GM19438 (cell line): ENCODE results near the gene TP53RK.

ENCODE experiments used
- ATAC-seq: cut with Tn5 transposase; IDR thresholded peaks from one replicate; pipeline ENCODE4 v1.9.1; 2021; ENCODE audit warnings: low read depth; ENCODE audit not compliant: unreplicated experiment

Gene TP53RK

DNA sequence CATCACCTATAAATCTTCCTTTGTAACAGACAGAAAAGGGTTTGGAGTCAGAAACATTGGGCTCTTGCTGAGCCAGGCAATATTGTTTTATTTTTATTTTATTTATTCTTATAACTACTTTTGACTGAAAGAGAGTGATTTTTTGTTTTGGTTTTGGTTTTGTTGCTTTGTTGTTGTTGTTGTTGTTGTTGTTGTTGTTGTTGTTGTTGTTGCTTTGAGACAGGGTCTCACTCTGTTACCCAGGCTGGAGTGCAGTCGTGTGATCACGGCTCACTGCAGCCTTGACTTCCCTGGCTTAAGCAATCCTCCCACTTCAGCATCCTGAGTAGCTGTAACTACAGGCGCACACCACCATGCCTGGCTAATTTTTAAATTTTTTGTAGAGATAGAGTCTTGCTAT is 22.9 kb downstream of the TP53RK start:
- no peak for ATAC-seq

DNA sequence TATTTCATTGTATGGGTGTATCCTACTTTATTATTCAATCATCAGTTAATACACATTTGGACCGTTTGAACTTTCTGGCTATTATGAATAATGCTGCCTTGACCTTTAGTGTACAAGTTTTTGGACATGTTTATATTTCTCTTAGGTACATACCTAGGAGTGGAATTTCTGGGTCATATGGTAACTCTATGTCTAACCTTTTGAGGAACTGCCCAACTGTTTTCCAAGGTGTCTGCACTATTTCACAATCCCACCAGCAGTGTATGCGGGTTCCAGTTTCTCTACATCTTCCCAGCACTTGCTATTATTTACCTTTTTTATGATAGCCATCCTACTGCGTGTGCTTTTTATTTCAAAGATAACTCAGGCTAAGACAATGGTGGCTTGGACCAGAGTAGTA is 23.6 kb downstream of the TP53RK start:
- ATAC-seq: no peak

DNA sequence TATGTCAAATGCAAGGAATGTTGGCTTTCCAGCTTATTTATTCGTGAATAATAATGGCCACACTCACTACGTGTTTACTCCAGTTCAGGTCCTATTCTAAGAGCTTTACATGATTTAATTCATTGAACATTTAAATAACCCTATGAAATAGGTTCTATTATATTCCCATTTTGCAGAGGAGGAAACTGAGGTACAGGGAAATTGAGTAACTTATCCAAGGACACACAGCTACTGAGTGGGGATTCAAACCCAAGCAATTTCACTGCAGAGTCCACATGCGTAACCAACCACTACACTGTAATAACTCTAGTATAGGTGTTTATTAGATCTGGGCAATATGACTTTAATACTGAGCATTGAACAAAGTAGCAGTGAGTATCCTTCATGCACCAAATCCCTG is 25.7 kb downstream of the TP53RK start:
- no peak for ATAC-seq

DNA sequence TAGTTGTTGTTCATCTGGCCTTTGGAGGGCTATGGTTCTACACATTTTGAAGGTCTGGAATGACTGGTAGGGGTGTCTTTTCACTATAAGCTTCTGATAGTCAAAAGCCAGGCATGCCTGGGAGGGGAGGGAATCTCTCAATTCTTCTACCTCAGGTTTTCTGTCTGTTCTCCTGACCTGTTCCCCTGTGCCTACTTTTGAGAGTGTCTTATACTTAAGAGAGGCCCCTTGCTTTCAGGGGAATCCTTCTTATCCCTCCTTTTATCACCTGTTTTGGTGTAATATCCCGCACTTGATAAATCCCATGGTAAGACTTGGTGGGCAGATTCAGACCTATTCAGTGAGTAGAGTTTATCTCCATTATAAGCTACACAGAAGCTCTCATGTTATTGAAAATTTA is 27.6 kb downstream of the TP53RK start:
- ATAC-seq: no peak

DNA sequence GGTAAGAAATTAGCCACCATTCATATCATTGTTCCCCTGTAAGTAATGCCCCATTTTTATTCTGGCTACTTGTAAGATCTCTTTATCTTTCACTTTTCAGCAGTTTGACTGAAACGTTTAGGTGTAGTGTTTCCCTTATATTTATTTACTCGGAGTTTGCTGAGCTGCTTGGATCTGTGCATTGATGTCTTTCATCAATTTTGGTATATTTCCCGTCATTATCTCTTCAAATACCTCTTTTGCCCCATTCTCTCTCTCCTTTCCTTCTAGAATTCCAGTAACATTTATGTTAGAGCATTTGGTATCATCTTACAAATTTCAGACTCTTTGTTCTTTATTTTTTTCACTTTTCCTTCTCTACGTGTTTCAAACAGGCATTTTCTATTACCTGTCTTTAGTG is 28.8 kb downstream of the TP53RK start:
- ATAC-seq: no peak

DNA sequence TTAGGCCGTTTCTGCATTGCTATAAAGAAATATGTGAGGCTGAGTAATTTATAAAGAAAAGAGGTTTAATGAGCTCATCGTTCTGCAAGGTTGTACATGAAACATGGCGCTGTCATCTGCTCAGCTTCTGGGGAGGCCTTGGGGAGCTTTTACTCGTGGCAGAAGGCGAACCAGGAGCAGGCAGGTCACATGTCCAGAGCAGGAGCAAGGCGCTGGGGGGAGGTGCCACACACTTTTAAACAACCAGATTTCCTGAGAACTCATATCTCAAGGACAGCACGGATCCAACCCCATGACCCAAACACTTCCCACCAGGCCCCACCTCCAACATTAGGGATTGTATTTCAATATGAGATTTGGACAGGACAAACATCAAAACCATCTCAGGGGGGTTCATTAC is 31.6 kb downstream of the TP53RK start:
- no peak for ATAC-seq

DNA sequence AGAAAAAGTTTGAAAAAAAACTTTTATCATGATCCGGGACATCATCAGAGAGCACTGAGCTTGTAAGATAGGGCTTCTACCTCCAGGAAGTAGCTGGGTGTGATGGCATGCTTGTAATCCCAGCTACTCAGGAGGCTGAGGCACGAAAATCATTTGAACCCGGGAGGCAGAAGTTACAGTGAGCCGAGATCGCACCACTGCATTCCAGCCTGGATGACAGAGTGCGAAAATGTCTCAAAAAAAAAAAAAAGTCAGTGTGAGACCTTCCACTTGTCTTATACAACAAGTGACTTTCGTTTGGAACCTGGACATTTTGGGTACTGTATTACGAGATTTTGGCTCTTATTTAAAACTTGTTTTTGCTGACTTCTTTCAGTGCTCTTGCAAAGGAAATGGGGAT is 32.1 kb downstream of the TP53RK start:
- ATAC-seq: no peak

DNA sequence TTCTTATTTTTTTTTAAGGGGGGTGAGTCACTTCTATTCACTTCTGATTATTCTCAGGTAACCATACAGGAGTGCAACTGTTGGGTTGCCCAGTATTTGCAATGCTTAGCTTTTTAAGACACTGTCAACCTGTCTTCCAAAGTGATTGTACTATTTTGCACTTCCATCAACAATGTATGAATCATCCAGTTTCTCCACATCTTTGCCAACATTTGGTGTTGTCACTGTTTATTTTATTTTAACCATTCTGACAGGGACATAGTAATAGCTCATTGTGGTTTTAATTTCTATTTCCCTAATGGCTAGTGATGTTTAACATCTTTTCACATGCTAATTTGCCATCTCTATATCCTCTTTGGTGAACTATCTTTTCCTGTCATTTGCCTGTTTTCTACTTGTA is 36.5 kb downstream of the TP53RK start:
- ATAC-seq: no peak

DNA sequence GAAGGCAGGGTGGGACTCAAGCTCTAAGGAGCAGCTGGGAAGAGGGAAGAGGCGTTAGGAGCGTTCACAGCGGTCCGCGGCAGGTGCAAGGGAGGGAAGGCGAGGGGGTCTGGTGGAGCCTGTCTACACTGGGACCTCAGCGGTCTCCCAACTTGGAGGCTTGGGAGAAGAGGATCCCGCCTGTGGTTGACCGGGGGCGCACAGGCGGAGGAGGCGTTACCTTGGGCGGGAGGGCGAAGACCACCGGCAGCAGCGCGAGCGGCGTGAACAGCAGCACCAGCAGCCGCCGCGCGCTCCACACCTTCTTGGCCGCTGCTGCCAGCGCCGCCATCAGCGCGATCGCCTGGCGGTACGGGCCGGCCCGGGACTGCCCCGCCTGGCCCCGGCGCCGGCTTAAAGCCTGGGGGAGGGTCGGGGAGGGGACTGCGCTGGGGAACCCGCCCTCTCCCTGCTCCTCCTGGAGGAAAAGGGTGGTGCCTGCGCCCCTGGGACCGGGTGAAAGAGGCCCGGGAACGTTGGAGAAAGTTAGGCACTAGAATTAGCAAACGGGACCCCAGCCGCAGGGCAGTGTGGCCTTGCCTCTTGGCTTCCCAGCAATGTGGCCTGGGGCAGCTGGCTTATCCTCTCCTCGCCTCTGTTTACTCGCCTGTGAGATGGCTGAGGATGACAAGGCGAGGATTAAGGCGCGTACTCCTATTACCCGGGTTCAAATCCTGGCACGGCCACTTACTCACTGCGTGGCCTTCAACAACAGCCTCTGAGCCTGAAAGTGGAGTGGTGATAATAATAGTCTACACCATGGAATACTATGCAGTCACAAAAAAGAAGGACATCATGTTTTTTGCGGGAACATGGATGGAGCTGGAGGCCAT is 37.9 kb downstream of the TP53RK start, which contains the start of gene SLC13A3:
Gene SLC13A3 (minus strand): TSS at position 369 of the 872 bp plus-strand sequence. CDS start 38 bp downstream, at position 331.
- no peak for ATAC-seq

DNA sequence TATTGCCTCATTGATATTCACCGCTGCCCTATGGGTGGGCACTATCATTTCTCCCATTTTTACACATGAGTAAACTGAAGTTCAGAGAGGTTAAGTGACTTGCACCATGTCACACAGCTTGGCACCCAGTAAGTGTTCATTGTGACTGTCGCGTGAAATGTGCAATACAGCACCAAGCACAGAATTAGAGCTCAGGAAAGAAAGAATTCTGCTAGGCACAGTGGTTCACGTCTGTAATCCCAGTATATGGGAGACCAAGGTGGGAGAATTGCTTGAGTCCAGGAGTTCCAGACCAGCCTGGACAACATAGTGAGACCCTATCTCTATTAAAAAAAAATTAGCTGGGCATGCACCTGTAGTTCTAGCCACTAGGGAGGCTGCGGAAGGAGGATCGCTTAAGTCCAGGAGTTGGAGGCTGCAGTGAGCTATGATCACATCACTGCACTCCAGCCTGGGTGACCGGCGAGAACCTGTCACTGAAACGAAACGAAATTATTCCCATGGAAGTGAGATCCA is 38.6 kb downstream of the TP53RK start:
- no peak for ATAC-seq

DNA sequence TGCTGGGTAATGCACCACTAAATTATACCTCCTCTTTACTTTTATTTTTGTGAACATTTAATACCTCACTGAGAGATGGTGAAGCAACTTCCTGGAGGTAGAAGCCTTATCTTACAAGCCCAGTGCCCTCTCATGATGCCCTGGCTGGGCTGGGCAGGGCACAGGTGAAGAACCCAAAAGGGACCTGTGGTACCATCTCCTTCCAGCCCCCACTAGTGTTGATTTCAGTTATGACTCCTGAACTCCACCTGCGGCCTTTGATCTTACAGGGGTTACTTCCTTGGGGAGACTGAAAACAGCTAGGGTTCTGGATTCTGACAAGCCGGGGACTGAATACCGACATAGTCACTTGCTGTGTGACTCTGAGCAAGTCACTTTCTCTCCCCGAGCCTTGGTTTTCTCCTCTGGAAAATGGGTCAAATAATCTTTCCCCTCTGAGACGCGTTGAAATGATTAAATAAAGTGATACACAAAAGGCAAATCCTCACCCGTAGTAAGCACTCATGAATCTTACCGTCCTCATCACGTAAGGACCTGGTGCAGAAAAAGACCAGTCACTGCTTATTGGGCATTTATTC is 39.2 kb downstream of the TP53RK start:
- ATAC-seq: no peak

DNA sequence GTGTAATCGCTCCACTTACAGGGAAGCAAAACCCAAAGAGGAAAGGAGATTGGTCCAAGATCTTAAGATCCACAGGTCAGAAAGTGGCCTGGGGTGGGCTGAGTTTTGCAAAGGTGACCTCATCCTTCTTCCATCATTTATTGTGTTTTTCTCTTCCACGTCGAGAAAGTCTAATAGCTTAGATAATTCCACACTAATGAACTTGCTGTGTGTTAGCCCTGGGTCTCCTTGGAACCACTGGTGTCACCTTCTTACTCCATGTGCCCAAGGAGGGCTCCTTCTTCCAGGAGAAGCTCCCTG is 39.6 kb downstream of the TP53RK start:
- ATAC-seq: no peak

DNA sequence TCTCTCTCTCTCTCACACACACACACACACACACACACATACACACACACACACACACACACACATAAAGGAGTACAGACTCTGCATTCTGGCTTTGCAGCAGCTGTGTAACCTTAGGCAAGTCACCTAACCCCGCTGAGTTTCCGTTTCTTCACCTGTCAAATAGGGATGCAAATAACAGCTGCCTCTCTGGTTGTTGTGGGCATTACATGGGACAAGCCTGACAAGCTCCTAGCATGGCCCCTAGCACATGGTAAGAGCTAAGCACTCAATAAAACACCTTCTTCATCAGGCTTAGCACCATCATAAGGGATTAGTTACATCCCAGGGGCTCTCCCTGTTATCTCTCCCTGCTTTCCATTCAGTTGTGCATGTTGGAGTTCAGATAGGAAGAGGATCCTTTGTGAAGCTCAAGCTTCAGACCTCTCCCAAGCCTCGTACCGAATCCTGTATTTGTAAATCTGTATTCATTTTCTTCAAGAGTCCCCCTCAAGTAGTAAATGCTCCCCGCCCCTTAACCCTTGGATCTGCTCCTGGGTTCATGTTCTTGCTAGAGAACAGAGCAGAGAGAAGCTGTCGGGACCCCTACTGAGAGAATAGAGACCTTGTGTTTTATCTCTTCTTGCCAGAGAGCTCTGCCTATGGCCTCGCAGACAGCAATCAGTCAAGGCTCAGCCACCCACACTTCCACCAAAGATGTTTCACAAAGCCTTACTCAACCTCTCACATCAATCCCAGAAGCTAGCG is 40.2 kb downstream of the TP53RK start:
- ATAC-seq: no peak

DNA sequence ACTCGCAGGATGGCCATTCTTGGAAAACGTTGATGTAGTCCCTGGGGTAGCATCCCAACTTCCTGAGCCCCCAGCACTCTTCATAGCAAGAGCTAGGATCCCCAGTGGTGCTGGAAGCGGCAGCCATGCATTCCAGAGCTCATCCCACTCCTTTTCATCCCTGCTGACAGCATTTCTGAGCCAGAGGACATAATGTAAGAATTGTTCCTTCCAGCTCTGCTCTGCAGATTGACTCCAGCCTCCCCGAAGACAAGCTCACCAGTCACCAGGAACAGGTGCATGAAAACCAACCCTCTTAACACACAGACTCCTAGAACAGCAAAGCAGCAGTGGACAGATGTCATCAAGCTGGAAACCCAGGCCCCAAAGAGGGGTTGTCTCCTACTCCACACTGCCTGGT is 41.8 kb downstream of the TP53RK start:
- ATAC-seq: no peak

DNA sequence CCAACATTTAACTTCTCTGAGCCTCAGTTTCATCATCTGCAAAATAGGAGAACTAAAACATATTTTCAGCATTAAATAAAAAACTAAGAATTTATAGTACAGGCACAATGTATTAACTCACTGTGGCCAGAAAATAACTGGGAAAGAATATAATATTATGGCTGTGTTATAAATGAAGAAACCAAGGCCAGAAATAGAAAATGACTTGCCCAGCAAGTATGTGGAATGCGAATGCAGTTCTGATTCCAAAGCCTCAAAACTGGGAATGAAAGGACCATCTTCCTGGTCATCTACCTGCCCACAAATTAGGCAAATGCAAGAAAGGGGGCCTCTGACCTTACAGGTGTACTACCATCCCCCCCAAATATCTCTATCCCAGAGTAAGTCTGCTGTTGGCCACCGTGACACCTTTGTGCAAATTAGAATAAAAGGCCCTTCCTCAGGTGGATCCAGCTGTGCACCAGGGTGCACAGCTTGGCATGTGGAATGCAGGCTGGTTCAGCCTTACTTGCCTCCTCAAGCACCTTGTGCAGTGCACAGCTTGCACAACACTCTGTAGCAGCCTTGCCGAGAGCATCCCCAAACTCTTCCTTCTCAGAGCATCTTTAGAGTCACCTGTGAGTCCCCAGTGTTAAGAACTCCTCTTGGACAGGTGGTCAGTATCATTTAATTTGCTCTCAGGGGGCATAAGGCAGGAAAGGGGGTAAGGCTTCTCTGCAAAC is 42.4 kb downstream of the TP53RK start:
- no peak for ATAC-seq

DNA sequence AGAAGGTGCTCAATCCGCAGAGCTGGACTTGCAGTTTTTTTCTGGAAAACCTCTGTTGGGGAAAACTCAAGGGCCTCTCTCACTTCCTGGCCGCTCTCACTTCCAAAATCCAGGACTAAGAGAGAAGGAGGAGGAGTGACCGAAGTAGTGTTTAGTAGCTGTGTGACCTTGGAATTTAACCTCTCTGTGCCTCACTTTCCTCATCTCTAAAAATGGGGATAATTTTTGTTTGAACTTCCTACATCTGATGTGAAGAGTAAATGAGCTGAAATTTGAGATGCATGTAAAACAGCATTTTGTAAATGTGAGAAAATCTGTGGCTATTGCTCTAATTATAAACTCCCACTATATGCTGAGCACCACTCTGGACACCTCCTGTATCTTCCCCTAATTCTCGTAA is 43.1 kb downstream of the TP53RK start:
- ATAC-seq: no peak

DNA sequence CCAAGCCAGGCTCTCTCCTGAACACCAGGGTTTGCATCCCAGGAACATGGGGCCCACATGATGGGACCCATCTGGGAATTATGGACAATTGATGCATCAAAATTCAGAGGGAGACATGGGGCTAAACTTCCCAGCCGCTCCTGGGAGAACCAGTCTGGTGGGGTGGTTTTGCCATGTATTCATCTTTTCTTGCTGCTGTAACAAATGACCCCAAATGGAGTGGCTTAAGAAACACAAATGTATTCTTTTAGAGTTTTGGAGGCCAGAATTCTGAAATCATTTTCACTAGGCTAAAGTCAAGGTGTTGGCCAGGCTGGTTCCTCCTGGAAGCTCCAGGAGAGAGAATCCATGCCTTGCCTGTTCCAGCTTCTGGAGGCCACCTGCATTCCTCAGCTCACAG is 44.5 kb downstream of the TP53RK start:
- no peak for ATAC-seq

DNA sequence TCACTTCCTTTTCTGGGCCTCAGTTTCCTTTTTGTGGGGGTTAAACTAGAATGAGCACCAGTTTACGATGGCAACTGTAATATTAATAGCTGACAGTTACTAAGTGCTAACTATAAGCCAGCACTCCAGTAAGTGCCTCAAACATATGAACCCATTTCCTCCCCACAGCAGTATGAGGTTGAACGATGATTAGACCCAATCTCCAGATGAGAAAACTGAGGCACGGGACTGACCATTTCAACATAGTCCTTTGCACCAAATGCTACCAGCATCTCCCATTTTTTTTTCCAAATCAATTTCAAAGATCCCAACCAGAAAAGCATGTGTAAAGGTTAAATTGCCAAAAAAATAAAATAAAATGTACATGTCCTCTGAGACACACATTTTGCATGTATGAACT is 45.1 kb downstream of the TP53RK start:
- no peak for ATAC-seq

DNA sequence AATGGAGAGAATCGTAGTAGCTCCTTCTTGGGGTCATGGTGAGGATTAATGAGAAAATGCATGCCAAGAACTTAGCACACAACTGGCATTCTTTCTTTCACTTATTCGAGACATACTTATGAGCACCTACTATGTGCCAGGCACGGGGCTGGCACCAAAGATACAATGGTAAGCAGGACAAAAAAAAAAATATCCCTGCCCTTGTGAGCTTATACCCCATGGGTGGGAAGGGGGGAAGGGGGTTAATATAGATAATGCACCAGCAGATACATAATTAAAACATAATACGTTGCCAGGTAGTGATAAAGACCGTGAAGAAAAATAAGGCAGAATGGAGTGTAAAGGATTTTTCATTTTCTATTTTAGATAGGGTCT is 46.3 kb downstream of the TP53RK start:
- ATAC-seq: no peak

DNA sequence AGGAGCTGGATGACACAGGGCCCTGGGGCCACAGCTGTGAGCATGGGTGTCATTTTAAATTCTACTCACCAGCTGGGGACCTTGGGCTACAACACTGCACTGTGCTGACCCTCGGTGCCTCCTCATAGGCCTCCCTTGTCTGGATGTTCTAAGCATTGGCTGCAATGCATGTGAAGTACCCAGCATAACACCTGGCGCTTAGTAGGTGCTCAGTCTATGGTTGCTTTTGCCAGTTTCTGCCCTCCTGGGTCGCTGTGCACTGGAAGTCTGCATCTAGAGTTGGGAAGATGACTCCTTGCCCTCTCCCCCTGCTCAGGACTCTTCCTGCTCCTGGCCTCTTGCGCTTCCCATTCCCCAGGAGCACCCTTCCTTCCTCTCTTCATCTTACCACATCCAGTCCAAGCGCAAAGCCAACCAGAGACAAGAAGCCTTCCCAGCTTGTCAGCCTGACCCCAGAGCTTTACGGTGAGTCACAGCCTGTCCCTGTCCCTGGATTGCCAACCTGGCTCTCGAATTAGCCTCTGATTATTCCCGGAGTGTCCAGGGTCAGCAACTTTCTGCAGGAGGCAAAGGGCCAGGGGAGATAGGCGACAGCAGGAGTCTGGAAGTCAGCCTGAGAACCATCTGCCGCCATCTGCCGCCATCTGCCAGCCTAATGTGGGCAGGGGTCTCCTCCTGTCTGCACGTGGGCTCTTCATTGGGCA is 46.8 kb downstream of the TP53RK start:
- no peak for ATAC-seq
